ENCODE results near the gene ATAD3C. TPM values are rescaled to one million over a fixed set of nuclear protein-coding genes. Genes with fewer than 3 reads are reported as not detected.
"Not testable (repeated sequence)": the region's sequence is repeated elsewhere in the genome, so short reads cannot be mapped to it uniquely, and the experiment has no call there.

The ATAD3C gene
- total RNA-seq, 2 donors from 2014 or later = 0.13 to 2.9 TPM

DNA sequence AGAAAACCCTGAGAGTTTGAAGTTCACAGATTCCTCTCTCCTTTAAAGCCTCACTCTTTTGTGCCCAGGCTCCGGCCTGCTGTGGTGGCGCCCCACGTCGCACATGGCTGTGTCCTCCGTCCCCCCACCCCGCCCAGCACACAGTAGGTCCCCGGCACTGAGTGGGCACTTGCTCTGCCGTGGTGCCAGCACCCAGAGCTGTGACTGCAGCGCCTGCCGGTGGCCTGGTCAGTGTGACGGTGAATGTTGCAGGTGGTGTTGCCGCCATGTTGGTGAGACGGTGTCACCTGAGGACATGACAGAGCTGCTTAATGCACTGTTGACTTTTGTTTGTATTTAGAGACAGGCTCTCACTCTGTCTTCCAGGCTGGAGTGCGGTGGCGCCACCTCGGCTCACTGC is 3.4 kb downstream of the ATAD3C start:
- Mint-ChIP-seq H3K36me3 (ENCODE audit: low read depth) (peaks cover 4% of the 10 kb centered on the region), H3K4me1 (peaks cover 4% of the 10 kb centered on the region), H3K4me3 (no peak overlapping the region), H3K27me3 (peaks cover 13% of the 10 kb centered on the region), H3K27ac (no peak overlapping the region)
- no peaks in the 10 kb centered on the region for H3K9me3 ChIP-seq (ENCODE audit: control insufficient read depth, low read length, poor library complexity, severe bottlenecking)
- no peak for DNase-seq
- ATAC-seq = no peak

DNA sequence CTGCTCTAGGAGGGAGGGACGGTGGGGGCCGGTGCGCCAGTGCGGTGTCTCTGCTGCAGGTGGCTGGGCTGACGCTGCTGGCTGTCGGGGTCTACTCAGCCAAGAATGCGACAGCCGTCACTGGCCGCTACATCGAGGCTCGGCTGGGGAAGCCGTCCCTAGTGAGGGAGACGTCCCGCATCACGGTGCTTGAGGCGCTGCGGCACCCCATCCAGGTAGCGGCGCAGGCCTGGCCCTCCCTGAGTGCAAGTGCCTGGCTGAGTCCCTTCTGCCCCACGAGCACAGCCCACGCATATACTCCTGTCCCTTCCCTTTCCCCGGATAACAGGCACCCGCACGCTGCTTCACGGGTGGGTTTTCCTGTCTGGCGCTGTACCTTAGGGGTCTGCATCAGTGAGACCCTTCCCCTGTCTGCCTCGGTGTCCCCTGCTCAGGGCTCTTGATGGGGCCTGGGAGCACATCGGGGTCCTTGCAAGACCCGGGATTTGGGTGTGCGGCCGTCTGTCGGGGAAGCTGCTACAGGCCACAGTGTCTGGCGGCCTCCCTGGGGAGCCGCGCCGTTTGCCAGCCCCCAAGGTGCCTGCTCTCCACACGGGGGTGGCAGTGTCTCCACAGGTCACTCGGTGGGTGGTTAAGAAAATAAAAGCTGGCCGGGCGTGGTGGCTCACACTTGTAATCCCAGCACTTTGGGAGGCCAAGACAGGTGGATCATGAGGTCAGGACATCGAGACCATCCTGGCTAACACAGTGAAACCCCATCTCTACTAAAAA is 5.0 kb downstream of the ATAD3C start:
- not testable (repeated sequence) for H3K9me3 ChIP-seq (ENCODE audit: control insufficient read depth, low read length, poor library complexity, severe bottlenecking); H3K27me3 Mint-ChIP-seq; H3K4me3 Mint-ChIP-seq; DNase-seq; H3K4me1 Mint-ChIP-seq; H3K36me3 Mint-ChIP-seq (ENCODE audit: low read depth); ATAC-seq; H3K27ac Mint-ChIP-seq

GRCh38 chr1:1455366-1455884 is 5.9 kb downstream of the ATAD3C start:
- no peaks in the 10 kb centered on the region for H3K27me3 Mint-ChIP-seq
- no peak overlapping the region for H3K4me3 Mint-ChIP-seq
- no peaks in the 10 kb centered on the region for H3K9me3 ChIP-seq (ENCODE audit: control insufficient read depth, low read length, poor library complexity, severe bottlenecking)
- H3K27ac Mint-ChIP-seq = no peak overlapping the region
- DNase-seq (no peak), ATAC-seq (no peak)
- no peaks in the 10 kb centered on the region for H3K4me1 Mint-ChIP-seq
- no peaks in the 10 kb centered on the region for H3K36me3 Mint-ChIP-seq (ENCODE audit: low read depth)

DNA sequence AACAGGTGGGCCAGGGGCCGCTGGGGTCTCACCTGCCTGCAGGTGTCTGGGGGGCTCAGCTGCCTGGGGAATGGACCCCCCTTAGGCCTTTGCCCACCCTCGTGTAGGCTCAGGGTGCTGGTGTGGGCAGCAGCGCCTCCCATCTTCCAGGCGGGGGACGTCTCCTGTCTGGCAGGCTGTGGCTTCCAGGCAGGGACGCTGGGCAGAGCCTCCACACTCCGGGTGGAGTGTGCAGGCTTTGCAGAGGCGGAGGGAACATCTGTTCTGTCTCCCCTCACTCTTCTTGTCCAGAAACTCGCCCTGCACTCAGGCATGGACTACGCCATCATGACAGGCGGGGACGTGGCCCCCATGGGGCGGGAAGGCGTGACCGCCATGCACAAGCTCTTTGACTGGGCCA is 6.4 kb downstream of the ATAD3C start:
- not testable (repeated sequence) for H3K4me1 Mint-ChIP-seq; ATAC-seq; H3K4me3 Mint-ChIP-seq; H3K27ac Mint-ChIP-seq; H3K27me3 Mint-ChIP-seq; DNase-seq; H3K36me3 Mint-ChIP-seq (ENCODE audit: low read depth); H3K9me3 ChIP-seq (ENCODE audit: control insufficient read depth, low read length, poor library complexity, severe bottlenecking)

DNA sequence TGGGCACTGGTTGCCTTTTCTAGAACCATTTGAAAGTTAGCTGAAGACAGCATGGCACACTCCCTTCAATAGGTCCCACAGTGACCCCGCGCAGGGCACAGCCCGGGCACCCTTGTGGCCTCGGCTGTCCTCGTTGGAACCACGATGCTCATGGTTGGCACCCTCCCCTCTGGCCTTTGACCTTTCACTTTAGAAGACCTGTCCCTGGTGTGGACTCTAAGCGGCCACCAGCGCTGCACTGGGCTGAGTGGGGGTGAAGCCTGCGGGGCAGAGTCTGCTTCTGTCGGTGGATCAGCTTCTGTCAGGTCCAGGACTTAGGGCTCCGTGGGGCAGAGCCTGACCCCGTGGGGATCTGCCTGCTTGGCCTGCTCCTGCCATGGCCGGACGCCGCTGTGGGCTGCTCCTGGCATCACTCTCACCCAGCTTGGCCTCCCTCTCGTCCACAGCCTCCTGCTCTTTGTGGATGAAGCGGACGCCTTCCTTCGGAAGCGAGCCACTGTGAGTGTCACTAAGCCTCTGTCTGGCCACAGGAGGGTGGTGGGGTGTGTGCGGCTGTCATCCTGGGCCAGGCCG is 7.3 kb downstream of the ATAD3C start:
- not testable (repeated sequence) for H3K4me1 Mint-ChIP-seq; DNase-seq; H3K27ac Mint-ChIP-seq; H3K9me3 ChIP-seq (ENCODE audit: control insufficient read depth, low read length, poor library complexity, severe bottlenecking); ATAC-seq; H3K36me3 Mint-ChIP-seq (ENCODE audit: low read depth); H3K4me3 Mint-ChIP-seq; H3K27me3 Mint-ChIP-seq

GRCh38 chr1:1459156-1459555 is 9.7 kb downstream of the ATAD3C start:
- not testable (repeated sequence) for H3K4me1 Mint-ChIP-seq; DNase-seq; H3K27me3 Mint-ChIP-seq; H3K36me3 Mint-ChIP-seq (ENCODE audit: low read depth); ATAC-seq; H3K9me3 ChIP-seq (ENCODE audit: control insufficient read depth, low read length, poor library complexity, severe bottlenecking); H3K27ac Mint-ChIP-seq; H3K4me3 Mint-ChIP-seq

DNA sequence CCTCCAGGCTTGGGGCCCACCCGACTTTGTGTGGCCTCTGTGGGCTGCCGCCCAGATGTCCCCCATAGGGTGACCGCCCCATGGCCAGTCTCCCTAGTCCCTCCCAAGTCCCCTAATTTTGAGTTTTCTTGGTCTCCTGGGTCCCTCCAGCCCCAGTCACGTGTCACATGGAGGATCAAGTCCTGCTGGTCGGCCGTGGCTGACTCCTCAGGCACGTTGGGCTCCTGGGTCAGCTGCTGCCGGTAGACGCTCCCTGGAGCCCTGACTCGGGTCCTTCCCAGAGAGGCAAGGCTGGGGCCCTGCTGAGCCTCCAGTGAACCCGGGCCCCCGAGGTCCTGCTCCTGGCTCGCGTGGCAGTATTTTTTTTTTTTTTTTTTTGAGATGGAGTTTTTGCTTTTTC is 10.2 kb downstream of the ATAD3C start:
- H3K36me3 Mint-ChIP-seq (ENCODE audit: low read depth); ATAC-seq; DNase-seq; H3K4me3 Mint-ChIP-seq; H3K27ac Mint-ChIP-seq; H3K4me1 Mint-ChIP-seq; H3K27me3 Mint-ChIP-seq; H3K9me3 ChIP-seq (ENCODE audit: control insufficient read depth, low read length, poor library complexity, severe bottlenecking): not testable (repeated sequence)

DNA sequence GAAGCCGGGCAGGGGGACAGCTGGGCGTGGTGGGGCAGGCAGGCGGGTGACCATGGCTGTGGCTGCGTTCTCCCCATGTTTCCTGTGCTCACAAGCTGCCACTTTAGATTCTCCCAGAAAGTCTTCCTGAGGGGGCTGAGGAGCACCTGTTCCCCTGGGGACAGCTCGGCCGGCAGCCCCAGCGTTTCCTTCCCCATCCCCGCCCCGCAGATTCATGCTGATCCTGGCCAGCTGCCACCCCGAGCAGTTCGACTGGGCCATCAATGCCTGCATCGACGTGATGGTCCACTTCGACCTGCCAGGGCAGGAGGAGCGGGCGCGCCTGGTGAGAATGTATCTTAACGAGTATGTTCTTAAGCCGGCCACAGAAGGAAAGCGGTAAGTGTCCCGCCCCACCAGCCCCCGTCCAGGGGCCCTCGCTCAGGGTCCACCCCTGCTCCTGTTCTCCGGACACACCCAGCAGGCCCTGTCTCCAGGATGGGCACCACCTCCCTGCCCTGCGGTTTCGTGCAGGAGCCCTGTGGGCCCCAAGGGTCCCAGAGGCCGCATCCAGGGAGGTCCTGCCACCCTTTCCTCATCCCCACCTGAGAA is 11.1 kb downstream of the ATAD3C start:
- ATAC-seq (no peak), DNase-seq (no peak)
- Mint-ChIP-seq H3K4me3 (no peak overlapping the region), H3K27me3 (peaks cover 4% of the 10 kb centered on the region), H3K4me1 (no peaks in the 10 kb centered on the region), H3K27ac (no peak overlapping the region), H3K36me3 (ENCODE audit: low read depth) (no peaks in the 10 kb centered on the region)
- no peaks in the 10 kb centered on the region for H3K9me3 ChIP-seq (ENCODE audit: control insufficient read depth, low read length, poor library complexity, severe bottlenecking)

- DNase-seq = no peak
- Mint-ChIP-seq H3K27ac (no peak overlapping the region), H3K27me3 (peaks cover 4% of the 10 kb centered on the region), H3K4me1 (no peaks in the 10 kb centered on the region), H3K4me3 (peak overlapping the region; percentile 74), H3K36me3 (ENCODE audit: low read depth) (no peaks in the 10 kb centered on the region)
- no peak for ATAC-seq
- H3K9me3 ChIP-seq (ENCODE audit: control insufficient read depth, low read length, poor library complexity, severe bottlenecking) = no peaks in the 10 kb centered on the region
Observed at GRCh38 chr1:1461721-1462317, 12.3 kb downstream of the ATAD3C start.

- H3K27me3 Mint-ChIP-seq = peaks cover 4% of the 10 kb centered on the region
- no peaks in the 10 kb centered on the region for H3K9me3 ChIP-seq (ENCODE audit: control insufficient read depth, low read length, poor library complexity, severe bottlenecking)
- no peak overlapping the region for H3K27ac Mint-ChIP-seq
- DNase-seq (no peak), ATAC-seq (peak; percentile 76)
- no peaks in the 10 kb centered on the region for H3K4me1 Mint-ChIP-seq
- H3K4me3 Mint-ChIP-seq = peak overlapping the region; percentile 74
- H3K36me3 Mint-ChIP-seq (ENCODE audit: low read depth) = no peaks in the 10 kb centered on the region
Observed at GRCh38 chr1:1462318-1462966, 13.0 kb downstream of the ATAD3C start.

DNA sequence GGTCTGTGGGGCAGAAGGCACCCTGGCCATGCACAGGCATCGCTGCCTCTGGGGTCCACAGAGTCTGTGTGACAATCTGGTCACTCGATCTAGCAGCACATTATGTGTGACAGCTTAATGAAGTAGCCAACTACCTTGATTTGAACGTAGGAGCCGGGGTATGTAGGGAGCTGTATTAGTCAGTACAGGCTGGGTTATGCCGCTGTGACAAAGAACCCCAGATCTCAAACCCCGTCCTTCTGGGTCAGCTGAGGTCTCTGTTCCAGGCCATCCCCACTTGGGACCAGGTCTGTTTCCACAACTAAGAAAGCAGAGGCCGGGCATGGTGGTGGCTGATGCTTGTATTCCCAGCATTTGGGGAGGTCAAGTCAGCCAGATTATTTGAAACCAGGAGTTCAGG is 13.8 kb downstream of the ATAD3C start:
- no peak overlapping the region for H3K4me3 Mint-ChIP-seq
- peaks cover 4% of the 10 kb centered on the region for H3K27me3 Mint-ChIP-seq
- DNase-seq (no peak), ATAC-seq (no peak)
- no peaks in the 10 kb centered on the region for H3K36me3 Mint-ChIP-seq (ENCODE audit: low read depth)
- no peaks in the 10 kb centered on the region for H3K9me3 ChIP-seq (ENCODE audit: control insufficient read depth, low read length, poor library complexity, severe bottlenecking)
- H3K27ac Mint-ChIP-seq = no peak overlapping the region
- H3K4me1 Mint-ChIP-seq = no peaks in the 10 kb centered on the region

- not testable (repeated sequence) for ATAC-seq; H3K27me3 Mint-ChIP-seq; H3K4me3 Mint-ChIP-seq; H3K27ac Mint-ChIP-seq; H3K36me3 Mint-ChIP-seq (ENCODE audit: low read depth); H3K9me3 ChIP-seq (ENCODE audit: control insufficient read depth, low read length, poor library complexity, severe bottlenecking); DNase-seq
- H3K4me1 Mint-ChIP-seq = peaks cover 10% of the 10 kb centered on the region
Observed at GRCh38 chr1:1468196-1468985, 18.9 kb downstream of the ATAD3C start.

All from T-helper 17 cell (primary cell).